SK-N-SH (cell line): ENCODE results near the gene NCAM1. TPM values are rescaled to one million over a fixed set of nuclear protein-coding genes. Genes with fewer than 3 reads are reported as not detected.

Experiments used
- CTCF ChIA-PET: fragments of 300-600, 350-600 bp; formaldehyde crosslinking; extraction: SDS; loops from one replicate; lab custom pipeline; 2021; lab: Yijun Ruan, JAX
- POLR2A ChIA-PET: fragments of 350-600 bp; sonication (Branson Sonifier 250); formaldehyde crosslinking; extraction: SDS; loops from one replicate; lab custom pipeline; 2020; ENCODE audit warnings: antibody characterized with exemption, inconsistent platforms; lab: Yijun Ruan, JAX
- DNase-seq: peaks from one replicate; pipeline ENCODE4 v3.0.0; 2012
- H2AFZ ChIP-seq: fragments of 200-600 bp; sonication (generic); 2 replicates; pipeline ENCODE4 v1.8.1; 2016; ENCODE audit warnings: antibody characterized with exemption, mild to moderate bottlenecking, low read depth
- H3F3A ChIP-seq: fragments of 200-600 bp; sonication (generic); replicated peaks from 2 replicates; pipeline ENCODE3; 2016; ENCODE audit warnings: antibody characterized with exemption, mild to moderate bottlenecking; ENCODE audit not compliant: insufficient read depth
- H3K27ac ChIP-seq, 2 experiments: fragments of 200-500 bp in 1 of 2; fragments of 200-600 bp in 1 of 2; sonication (Bioruptor generic) in 1 of 2; sonication (generic), shearing (Covaris generic) in 1 of 2; 2 replicates each; pipeline versions ENCODE4 v1.5.1 to v1.6.1; 2014 to 2016; ENCODE audit warnings: low read depth in 2 of 2, inconsistent platforms in 1 of 2, low read length in 1 of 2, mild to moderate bottlenecking in 1 of 2, mixed read lengths in 1 of 2
- H3K27me3 ChIP-seq: fragments of 200-600 bp; sonication (generic), shearing (Covaris generic); 2 replicates; pipeline ENCODE4 v1.6.1; 2016; ENCODE audit warnings: mixed run types; ENCODE audit not compliant: insufficient read depth
- H3K36me3 ChIP-seq, 2 experiments: fragments of 200-500 bp in 1 of 2; fragments of 200-600 bp in 1 of 2; sonication (Bioruptor generic) in 1 of 2; sonication (generic) in 1 of 2; replicated peaks in 1 of 2; 2 replicates each; pipeline versions ENCODE3 to v1.5.1; 2014 to 2016; ENCODE audit warnings: low read length in 1 of 2, mild to moderate bottlenecking in 1 of 2; ENCODE audit not compliant: insufficient read depth in 2 of 2, control insufficient read depth in 1 of 2
- H3K4me1 ChIP-seq, 2 experiments: fragments of 200-500 bp in 1 of 2; fragments of 200-600 bp in 1 of 2; sonication (Bioruptor generic) in 1 of 2; sonication (generic), shearing (Covaris generic) in 1 of 2; 2 replicates each; pipeline versions ENCODE4 v1.5.1 to v1.6.1; 2014 to 2016; ENCODE audit warnings: low read depth in 1 of 2, low read length in 1 of 2, mixed run types in 1 of 2; ENCODE audit not compliant: insufficient read depth in 2 of 2, control insufficient read depth in 1 of 2
- H3K4me2 ChIP-seq: fragments of 200-600 bp; sonication (generic), shearing (Covaris generic); 2 replicates; pipeline ENCODE4 v1.6.1; 2017; ENCODE audit warnings: mixed run types
- H3K4me3 ChIP-seq, 2 experiments: fragments of 200-500 bp in 1 of 2; fragments of 200-600 bp in 1 of 2; sonication (Bioruptor generic) in 1 of 2; sonication (generic), shearing (Covaris generic) in 1 of 2; 2 replicates each; pipeline versions ENCODE4 v1.5.1 to v1.8.1; 2014 to 2016; ENCODE audit warnings: low read depth in 2 of 2, inconsistent platforms in 1 of 2, low read length in 1 of 2, mild to moderate bottlenecking in 1 of 2, mixed read lengths in 1 of 2, moderate library complexity in 1 of 2
- H3K79me2 ChIP-seq: fragments of 200-600 bp; sonication (generic); 2 replicates; pipeline ENCODE4 v1.8.1; 2017; ENCODE audit warnings: mild to moderate bottlenecking; ENCODE audit not compliant: insufficient read depth
- H3K9ac ChIP-seq: fragments of 200-600 bp; sonication (generic); 2 replicates; pipeline ENCODE4 v1.6.1; 2017; ENCODE audit warnings: mixed run types
- H3K9me2 ChIP-seq: fragments of 200-600 bp; sonication (generic); 2 replicates; pipeline ENCODE4 v1.6.1; 2017; ENCODE audit warnings: mixed run types
- H3K9me3 ChIP-seq: fragments of 200-600 bp; sonication (generic); 2 replicates; pipeline ENCODE4 v1.6.1; 2017; ENCODE audit warnings: mixed run types, mild to moderate bottlenecking, moderate library complexity
- H4K20me1 ChIP-seq: fragments of 200-600 bp; sonication (generic); 2 replicates; pipeline ENCODE4 v1.6.1; 2017; ENCODE audit warnings: mild to moderate bottlenecking, mixed run types; ENCODE audit not compliant: insufficient read depth
- CHD2 ChIP-seq: fragments of 150-350 bp; IDR thresholded peaks from 2 replicates; pipeline ENCODE4 v1.6.1; 2018; ENCODE audit warnings: low read length; ENCODE audit not compliant: partially characterized antibody
- CTCF ChIP-seq: fragments of 200-600 bp; sonication (generic); IDR thresholded peaks from 2 replicates; pipeline ENCODE4 v1.6.1; 2017; ENCODE audit warnings: antibody characterized with exemption, mild to moderate bottlenecking, moderate library complexity
- ELF1 ChIP-seq: IDR thresholded peaks from 2 replicates; pipeline ENCODE4 v1.4.0; 2012
- EP300 ChIP-seq, 2 experiments: IDR thresholded peaks; 2 replicates each; pipeline versions ENCODE4 v1.4.0 to v1.6.1; 2012; ENCODE audit warnings: borderline replicate concordance in 1 of 2, low read depth in 1 of 2, low read length in 1 of 2
- FOXM1 ChIP-seq: IDR thresholded peaks from 2 replicates; pipeline ENCODE4 v1.4.0; 2012; ENCODE audit warnings: low read depth, mild to moderate bottlenecking
- GATA2 ChIP-seq: sonication (generic); formaldehyde crosslinking; IDR thresholded peaks from 2 replicates; pipeline ENCODE4 v1.5.0; 2020; ENCODE audit warnings: mild to moderate bottlenecking, missing genetic modification reagents
- MAX ChIP-seq: IDR thresholded peaks from 2 replicates; pipeline ENCODE4 v1.4.0; 2012; ENCODE audit warnings: low read depth
- MEF2A ChIP-seq: IDR thresholded peaks from 2 replicates; pipeline ENCODE4 v1.4.0; 2012; ENCODE audit warnings: low read depth, borderline replicate concordance
- MXI1 ChIP-seq: IDR thresholded peaks from 2 replicates; pipeline ENCODE4 v1.6.1; 2012; ENCODE audit warnings: mild to moderate bottlenecking, low read depth, low read length, improper control_type of control experiment
- POLR2AphosphoS5 ChIP-seq: IDR thresholded peaks from 2 replicates; pipeline ENCODE4 v1.6.1; 2012; ENCODE audit warnings: low read depth, low read length
- RCOR1 ChIP-seq: fragments of 150-350 bp; IDR thresholded peaks from 2 replicates; pipeline ENCODE4 v1.6.1; 2017; ENCODE audit warnings: antibody characterized with exemption, low read length
- REST ChIP-seq: IDR thresholded peaks from 2 replicates; pipeline ENCODE4 v1.6.1; 2012; ENCODE audit warnings: mild to moderate bottlenecking, low read depth, low read length, moderate library complexity
- SIN3A ChIP-seq: IDR thresholded peaks from 2 replicates; pipeline ENCODE4 v1.6.1; 2012; ENCODE audit warnings: low read depth, mild to moderate bottlenecking, low read length, moderate library complexity, borderline replicate concordance
- USF2 ChIP-seq: fragments of 150-350 bp; IDR thresholded peaks from 2 replicates; pipeline ENCODE4 v1.6.1; 2017; ENCODE audit warnings: antibody characterized with exemption, low read length, low read depth, borderline replicate concordance
- WGBS: methylation state at CpG from one replicate; pipeline ENCODE4 v1.1.6; 2017; ENCODE audit warnings: low lambda C conversion rate; 5-methylcytosine and 5-hydroxymethylcytosine counted together
- polyA plus RNA-seq, 3 experiments: library from polyadenylated mRNA; depleted of rRNA; stranded (reverse); fragments of >200 nt; gene quantifications; 2 replicates each; pipeline ENCODE4 v1.2.3, GENCODE V29; 2012

The NCAM1 gene
- polyA plus RNA-seq, 1 of the 3 experiments (the other 2 are of a cell fraction), result 19.4 TPM

DNA sequence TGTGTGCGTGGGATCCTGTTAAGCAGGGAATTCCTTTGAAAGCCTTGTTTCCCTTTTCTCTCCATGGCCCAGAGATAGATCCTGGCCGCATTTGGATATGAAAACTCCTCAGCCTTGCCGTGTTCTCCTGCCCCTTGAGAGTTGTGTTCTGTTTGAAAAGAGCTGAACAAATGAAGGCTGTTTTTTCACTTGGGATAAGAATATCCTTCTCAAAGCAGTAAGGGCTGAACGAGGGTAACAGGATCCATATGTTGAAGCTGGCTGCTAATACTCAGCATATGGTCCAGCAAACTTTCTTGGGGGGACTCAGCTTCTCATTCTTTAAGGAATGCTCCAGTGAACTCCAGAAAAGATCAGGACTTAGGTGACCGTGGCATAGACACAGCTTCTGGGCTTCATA is 238.6 kb downstream of the NCAM1 start:
- DNase-seq, result no peak
- ChIA-PET CTCF (interaction anchor here (1.0 to 1.1 kb wide), 3 partner anchors 8 to 58 kb away, joined by 3 read pairs; no protein-coding TSS in a partner anchor), POLR2A (interaction anchor here (0.6 kb wide), 1 partner anchor 19 kb away, joined by 3 read pairs; no protein-coding TSS in a partner anchor)
- Histone ChIP-seq H4K20me1 (no peaks in the 10 kb centered on the region), H3K79me2 (no peaks in the 10 kb centered on the region), H3K4me3 (no peak overlapping the region), H3K9me3 (no peaks in the 10 kb centered on the region), H3K9ac (no peak overlapping the region), H2AFZ (no peak overlapping the region), H3K27me3 (no peaks in the 10 kb centered on the region)
- TF ChIP-seq MXI1 (no peak), ELF1 (no peak), REST (no peak), FOXM1 (no peak), EP300 (IDR thresholded peaks at IDR 0.05; ENCODE audit: borderline replicate concordance in 1 of 2, low read depth in 1 of 2, low read length in 1 of 2) (no peak), CTCF (no peak), GATA2 (CRISPR knock-in tag) (no peak), SIN3A (no peak), USF2 (no peak), RCOR1 (no peak), POLR2AphosphoS5 (no peak), CHD2 (no peak), MEF2A (no peak), MAX (no peak)
- TF ChIP-seq, all 33 proteins: peak for 0
- WGBS, result 68% methylated on average over 4 of the region's 5 CpGs
- Histone ChIP-seq H3F3A (no peaks in the 10 kb centered on the region), H3K27ac (peak overlapping the region in 1 of 2 experiments; percentile 93; a peak in 2 of 4 replicates), H3K36me3 (no peaks in the 10 kb centered on the region), H3K4me2 (no peak overlapping the region), H3K9me2 (no peaks in the 10 kb centered on the region), H3K4me1 (peaks cover 0 to 49% of the 10 kb centered on the region in 2 experiments; a peak in 2 of 4 replicates)
